Mesothelial cell of epicardium (in vitro differentiated cells): Measurements from ENCODE around the gene SMPD3. TPM values are rescaled to one million over a fixed set of nuclear protein-coding genes. Genes with fewer than 3 reads are reported as not detected.

ENCODE experiments used
- DNase-seq, 2 experiments: peaks; one replicate each; pipeline ENCODE4 v3.0.0; 2021; ENCODE audit warnings: low spot score in 2 of 2; ENCODE audit not compliant: unreplicated experiment in 2 of 2
- H3K27ac Mint-ChIP-seq: 2 replicates; pipeline ENCODE4 v1.8.0; 2021; ENCODE audit warnings: mixed read lengths
- H3K27me3 Mint-ChIP-seq: 2 replicates; pipeline ENCODE4 v1.8.0; 2021; ENCODE audit warnings: low read depth, mixed read lengths
- H3K36me3 Mint-ChIP-seq: 2 replicates; pipeline ENCODE4 v1.8.0; 2021; ENCODE audit warnings: mixed read lengths
- H3K4me1 Mint-ChIP-seq: 2 replicates; pipeline ENCODE4 v1.8.0; 2021; ENCODE audit warnings: mixed read lengths
- H3K4me3 Mint-ChIP-seq: 2 replicates; pipeline ENCODE4 v1.8.0; 2021; ENCODE audit warnings: mild to moderate bottlenecking, moderate library complexity, mixed read lengths
- H3K9me3 Mint-ChIP-seq: 2 replicates; pipeline ENCODE4 v1.8.0; 2021; ENCODE audit warnings: mixed read lengths
- CTCF ChIP-seq: fragments of 200-600 bp; sonication (generic); IDR thresholded peaks from one replicate; pipeline ENCODE4 v1.5.0; 2021; ENCODE audit warnings: antibody characterized with exemption; ENCODE audit not compliant: unreplicated experiment
- total RNA-seq: library from RNA; stranded (reverse); gene quantifications from 3 replicates; pipeline ENCODE4 v1.2.1, GENCODE V29; 2021

SMPD3 gene
- total RNA-seq, 1 donor from 2014 or later, result 0.20 TPM

- no peak overlapping the region for H3K27ac Mint-ChIP-seq
Observed at GRCh38 chr16:68342620-68343019, 105.7 kb downstream of the SMPD3 start.

GRCh38 chr16:68339214-68339613 is 109.1 kb downstream of the SMPD3 start:
- Mint-ChIP-seq H3K36me3 (peaks cover 42% of the 10 kb centered on the region), H3K27ac (no peak overlapping the region), H3K4me3 (no peak overlapping the region), H3K27me3 (no peaks in the 10 kb centered on the region), H3K9me3 (no peaks in the 10 kb centered on the region), H3K4me1 (peaks cover 2% of the 10 kb centered on the region)
- DNase-seq, result no peak
- TF ChIP-seq CTCF, result no peak

More at GRCh38 chr16:68342620-68343019, 105.7 kb downstream of the SMPD3 start:
- peaks cover 50% of the 10 kb centered on the region for H3K36me3 Mint-ChIP-seq
- H3K4me3 Mint-ChIP-seq, result no peak overlapping the region
- H3K27me3 Mint-ChIP-seq, result no peaks in the 10 kb centered on the region
- H3K9me3 Mint-ChIP-seq, result no peaks in the 10 kb centered on the region
- no peak for TF ChIP-seq CTCF
- DNase-seq, result no peak
- H3K4me1 Mint-ChIP-seq, result no peaks in the 10 kb centered on the region

- no peak for TF ChIP-seq CTCF
- Mint-ChIP-seq H3K4me3 (no peak overlapping the region), H3K4me1 (peaks cover 5% of the 10 kb centered on the region)
Observed at GRCh38 chr16:68338326-68339119, 109.8 kb downstream of the SMPD3 start.

GRCh38 chr16:68335175-68335574 is 113.1 kb downstream of the SMPD3 start:
- no peak overlapping the region for H3K4me3 Mint-ChIP-seq
- H3K9me3 Mint-ChIP-seq, result no peaks in the 10 kb centered on the region
- no peak for DNase-seq
- no peaks in the 10 kb centered on the region for H3K27me3 Mint-ChIP-seq
- peaks cover 16% of the 10 kb centered on the region for H3K4me1 Mint-ChIP-seq
- H3K36me3 Mint-ChIP-seq, result peaks cover 30% of the 10 kb centered on the region
- H3K27ac Mint-ChIP-seq, result no peak overlapping the region
- no peak for TF ChIP-seq CTCF

More at GRCh38 chr16:68338326-68339119, 109.8 kb downstream of the SMPD3 start:
- Mint-ChIP-seq H3K36me3 (peaks cover 45% of the 10 kb centered on the region), H3K27ac (no peak overlapping the region), H3K27me3 (no peaks in the 10 kb centered on the region), H3K9me3 (no peaks in the 10 kb centered on the region)
- DNase-seq, result no peak

DNA sequence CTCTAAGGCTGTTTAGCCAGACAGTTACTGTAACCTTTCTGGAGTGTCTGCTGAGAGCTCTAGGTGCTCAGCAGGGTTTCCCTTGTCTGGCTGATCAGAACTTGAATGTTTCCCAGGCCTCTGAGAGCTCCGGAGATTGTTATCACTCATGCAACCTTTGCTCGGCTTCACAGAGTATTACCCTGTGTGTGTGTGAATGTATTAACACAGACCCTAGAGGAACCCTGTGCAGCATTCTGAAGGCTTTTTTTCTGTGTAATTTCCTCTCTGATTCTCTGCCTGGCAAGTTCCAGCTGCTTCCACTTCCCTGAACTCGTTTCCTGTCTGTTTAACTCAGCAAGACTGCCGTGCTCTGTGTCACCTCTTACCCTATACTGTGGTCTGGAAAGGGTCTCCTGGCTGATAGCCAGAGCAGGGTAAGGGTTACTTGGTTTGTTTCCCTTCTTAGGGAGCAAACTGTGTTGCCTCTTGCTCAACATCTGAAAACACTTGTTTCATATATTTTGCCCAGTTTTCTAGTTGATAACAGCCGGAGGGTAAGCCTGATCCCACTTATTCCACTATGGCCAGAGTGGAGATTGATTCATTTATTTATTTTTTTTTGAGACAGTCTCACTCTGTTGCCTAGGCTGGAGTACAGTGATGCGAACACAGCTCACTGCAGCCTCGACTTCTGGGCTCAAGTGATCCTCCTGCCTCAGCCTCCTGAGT is 115.7 kb downstream of the SMPD3 start:
- Mint-ChIP-seq H3K4me1 (peaks cover 28% of the 10 kb centered on the region), H3K27ac (peak overlapping the region; percentile 91), H3K9me3 (no peaks in the 10 kb centered on the region), H3K27me3 (no peaks in the 10 kb centered on the region), H3K36me3 (peaks cover 13% of the 10 kb centered on the region), H3K4me3 (no peak overlapping the region)
- no peak for TF ChIP-seq CTCF
- no peak for DNase-seq
